Activated CD8-positive, alpha-beta T cell treated with anti-CD3 and anti-CD28 coated beads for 36 hours (primary cell): Measurements from ENCODE around the gene FBXO47. TPM values are rescaled to one million over a fixed set of nuclear protein-coding genes. Genes with fewer than 3 reads are reported as not detected.

Experiments
- ATAC-seq: fragments of 200-7000 bp; cut with Tn5 transposase; one replicate; pipeline ENCODE4 v1.10.0; 2021; ENCODE audit warnings: mild to moderate bottlenecking, moderate library complexity
- CTCF ChIA-PET: fragments of 350-600 bp; sonication (Branson Sonifier 250); formaldehyde crosslinking; loops from one replicate; lab custom pipeline; 2021; ENCODE audit warnings: antibody characterized with exemption; lab: Charles Lee
- POLR2A ChIA-PET: fragments of 350-600 bp; sonication (Branson Sonifier 250); formaldehyde crosslinking; loops from one replicate; lab custom pipeline; 2021; ENCODE audit warnings: antibody characterized with exemption; lab: Charles Lee
- DNase-seq: peaks from one replicate; pipeline ENCODE4 v3.0.0-alpha.2; 2020
- H3K27ac Mint-ChIP-seq: one replicate; pipeline ENCODE4 v1.8.0; 2021; ENCODE audit warnings: mild to moderate bottlenecking, mixed read lengths
- H3K27me3 Mint-ChIP-seq: one replicate; pipeline ENCODE4 v1.8.0; 2021; ENCODE audit warnings: mixed read lengths
- H3K36me3 Mint-ChIP-seq: one replicate; pipeline ENCODE4 v1.8.0; 2021; ENCODE audit warnings: low read depth, mixed read lengths
- H3K4me1 Mint-ChIP-seq: one replicate; pipeline ENCODE4 v1.8.0; 2021; ENCODE audit warnings: low read depth, mixed read lengths
- H3K4me3 Mint-ChIP-seq: one replicate; pipeline ENCODE4 v1.8.0; 2021; ENCODE audit warnings: mild to moderate bottlenecking, moderate library complexity, mixed read lengths
- H3K9me3 Mint-ChIP-seq: one replicate; pipeline ENCODE4 v1.8.0; 2021; ENCODE audit warnings: mixed read lengths
- intact Hi-C: fragments of 100-400 bp; cut with micrococcal nuclease; formaldehyde crosslinking; loops from one replicate; pipeline ENCODE4 v1.10.0; 2022
- total RNA-seq, 2 experiments: library from RNA; stranded (reverse); gene quantifications; one replicate each; pipeline ENCODE4 v1.2.3, GENCODE V29; 2021
- TF ChIP-seq, protein P1 (sequence below): fragments of 200-600 bp; IDR thresholded peaks from one replicate; pipeline ENCODE4 v1.8.0; 2022; ENCODE audit warnings: antibody characterized with exemption, mild to moderate bottlenecking

The FBXO47 gene
- total RNA-seq, 2 experiments from 2014 or later: not detected

DNA sequence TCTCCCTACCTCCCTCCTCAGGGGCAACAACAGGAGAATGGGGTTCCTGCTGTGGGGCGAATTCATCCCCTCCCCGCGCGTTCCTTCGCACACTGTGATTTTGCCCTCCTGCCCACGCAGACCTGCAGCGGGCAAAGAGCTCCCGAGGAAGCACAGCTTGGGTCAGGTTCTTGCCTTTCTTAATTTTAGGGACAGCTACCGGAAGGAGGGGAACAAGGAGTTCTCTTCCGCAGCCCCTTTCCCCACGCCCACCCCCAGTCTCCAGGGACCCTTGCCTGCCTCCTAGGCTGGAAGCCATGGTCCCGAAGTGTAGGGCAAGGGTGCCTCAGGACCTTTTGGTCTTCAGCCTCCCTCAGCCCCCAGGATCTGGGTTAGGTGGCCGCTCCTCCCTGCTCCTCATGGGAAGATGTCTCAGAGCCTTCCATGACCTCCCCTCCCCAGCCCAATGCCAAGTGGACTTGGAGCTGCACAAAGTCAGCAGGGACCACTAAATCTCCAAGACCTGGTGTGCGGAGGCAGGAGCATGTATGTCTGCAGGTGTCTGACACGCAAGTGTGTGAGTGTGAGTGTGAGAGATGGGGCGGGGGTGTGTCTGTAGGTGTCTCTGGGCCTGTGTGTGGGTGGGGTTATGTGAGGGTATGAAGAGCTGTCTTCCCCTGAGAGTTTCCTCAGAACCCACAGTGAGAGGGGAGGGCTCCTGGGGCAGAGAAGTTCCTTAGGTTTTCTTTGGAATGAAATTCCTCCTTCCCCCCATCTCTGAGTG is 47.7 kb downstream of the FBXO47 start:
- POLR2A ChIA-PET: interaction anchor here (1.8 kb wide), 1 partner anchor 18 kb away, joined by 4 read pairs; no protein-coding TSS in a partner anchor
- CTCF ChIA-PET: no interaction called here
- Mint-ChIP-seq H3K36me3 (peaks cover 28% of the 10 kb centered on the region), H3K27me3 (no peaks in the 10 kb centered on the region), H3K9me3 (no peaks in the 10 kb centered on the region), H3K4me1 (peaks cover 32% of the 10 kb centered on the region), H3K4me3 (no peak overlapping the region), H3K27ac (peak overlapping the region; percentile 79)
- intact Hi-C loops: no loop called here
- no peak for ATAC-seq
- no peak for DNase-seq
- TF ChIP-seq, protein P1, sequence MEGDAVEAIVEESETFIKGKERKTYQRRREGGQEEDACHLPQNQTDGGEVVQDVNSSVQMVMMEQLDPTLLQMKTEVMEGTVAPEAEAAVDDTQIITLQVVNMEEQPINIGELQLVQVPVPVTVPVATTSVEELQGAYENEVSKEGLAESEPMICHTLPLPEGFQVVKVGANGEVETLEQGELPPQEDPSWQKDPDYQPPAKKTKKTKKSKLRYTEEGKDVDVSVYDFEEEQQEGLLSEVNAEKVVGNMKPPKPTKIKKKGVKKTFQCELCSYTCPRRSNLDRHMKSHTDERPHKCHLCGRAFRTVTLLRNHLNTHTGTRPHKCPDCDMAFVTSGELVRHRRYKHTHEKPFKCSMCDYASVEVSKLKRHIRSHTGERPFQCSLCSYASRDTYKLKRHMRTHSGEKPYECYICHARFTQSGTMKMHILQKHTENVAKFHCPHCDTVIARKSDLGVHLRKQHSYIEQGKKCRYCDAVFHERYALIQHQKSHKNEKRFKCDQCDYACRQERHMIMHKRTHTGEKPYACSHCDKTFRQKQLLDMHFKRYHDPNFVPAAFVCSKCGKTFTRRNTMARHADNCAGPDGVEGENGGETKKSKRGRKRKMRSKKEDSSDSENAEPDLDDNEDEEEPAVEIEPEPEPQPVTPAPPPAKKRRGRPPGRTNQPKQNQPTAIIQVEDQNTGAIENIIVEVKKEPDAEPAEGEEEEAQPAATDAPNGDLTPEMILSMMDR: no peak

DNA sequence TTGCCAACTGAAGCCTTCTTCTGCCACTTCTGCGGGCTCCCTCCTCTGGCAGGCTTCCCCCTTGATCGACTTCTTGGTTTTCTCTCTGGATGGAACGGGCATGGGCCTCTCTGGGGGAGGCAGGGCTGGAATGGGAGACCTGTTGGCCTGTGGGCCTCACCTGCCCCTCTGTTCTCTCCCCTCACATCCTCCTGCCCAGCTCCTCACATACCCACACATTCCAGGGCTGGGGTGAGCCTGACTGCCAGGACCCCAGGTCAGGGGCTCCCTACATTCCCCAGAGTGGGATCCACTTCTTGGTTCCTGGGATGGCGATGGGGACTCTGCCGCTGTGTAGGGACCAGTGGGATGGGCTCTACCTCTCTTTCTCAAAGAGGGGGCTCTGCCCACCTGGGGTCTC is 48.3 kb downstream of the FBXO47 start:
- intact Hi-C loops: no loop called here
- peaks cover 32% of the 10 kb centered on the region for H3K4me1 Mint-ChIP-seq
- H3K27ac Mint-ChIP-seq: peak overlapping the region; percentile 38
- no peak for DNase-seq
- H3K36me3 Mint-ChIP-seq: peaks cover 33% of the 10 kb centered on the region
- CTCF ChIA-PET: no interaction called here
- POLR2A ChIA-PET: interaction anchor here (1.8 kb wide), 1 partner anchor 18 kb away, joined by 4 read pairs; no protein-coding TSS in a partner anchor
- no peaks in the 10 kb centered on the region for H3K9me3 Mint-ChIP-seq
- ATAC-seq: no peak
- H3K27me3 Mint-ChIP-seq: no peaks in the 10 kb centered on the region
- no peak overlapping the region for H3K4me3 Mint-ChIP-seq
- TF ChIP-seq, protein P1: no peak

DNA sequence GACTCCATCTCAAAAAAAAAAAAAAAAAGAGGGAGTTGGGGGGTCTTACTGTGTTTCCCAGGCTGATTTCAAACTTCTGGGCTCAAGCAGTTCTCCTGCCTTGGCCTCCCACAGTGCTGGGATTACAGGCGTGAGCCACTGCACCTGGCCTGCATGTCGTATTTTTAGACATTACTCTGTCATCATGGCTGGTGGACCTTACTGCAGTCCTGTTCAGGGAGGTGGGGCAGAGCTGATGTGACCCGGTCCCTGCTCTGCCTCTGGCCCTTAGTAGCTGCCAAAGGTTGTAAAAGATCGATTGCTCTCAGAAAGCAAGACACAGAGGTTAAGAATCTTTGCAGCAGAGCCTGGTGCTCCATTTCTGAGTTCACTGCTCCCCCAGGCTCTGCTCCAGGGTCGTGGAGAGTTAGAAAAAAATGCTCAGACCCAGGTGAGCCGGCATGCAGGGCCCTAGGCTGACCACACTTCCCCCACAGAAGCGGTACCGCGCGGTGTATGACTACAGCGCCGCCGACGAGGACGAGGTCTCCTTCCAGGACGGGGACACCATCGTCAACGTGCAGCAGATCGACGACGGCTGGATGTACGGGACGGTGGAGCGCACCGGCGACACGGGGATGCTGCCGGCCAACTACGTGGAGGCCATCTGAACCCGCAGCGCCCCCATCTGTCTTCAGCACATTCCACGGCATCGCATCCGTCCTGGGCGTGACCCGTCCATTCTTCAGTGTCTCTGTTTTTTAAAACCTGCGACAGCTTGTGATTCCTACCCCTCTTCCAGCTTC is 48.9 kb downstream of the FBXO47 start:
- no peaks in the 10 kb centered on the region for H3K9me3 Mint-ChIP-seq
- no peaks in the 10 kb centered on the region for H3K27me3 Mint-ChIP-seq
- peaks cover 28% of the 10 kb centered on the region for H3K4me1 Mint-ChIP-seq
- ChIA-PET POLR2A (no interaction called here), CTCF (no interaction called here)
- TF ChIP-seq, protein P1: no peak
- intact Hi-C loops: no loop called here
- H3K36me3 Mint-ChIP-seq: peaks cover 33% of the 10 kb centered on the region
- H3K4me3 Mint-ChIP-seq: no peak overlapping the region
- H3K27ac Mint-ChIP-seq: peak overlapping the region; percentile 52
- no peak for DNase-seq
- no peak for ATAC-seq

DNA sequence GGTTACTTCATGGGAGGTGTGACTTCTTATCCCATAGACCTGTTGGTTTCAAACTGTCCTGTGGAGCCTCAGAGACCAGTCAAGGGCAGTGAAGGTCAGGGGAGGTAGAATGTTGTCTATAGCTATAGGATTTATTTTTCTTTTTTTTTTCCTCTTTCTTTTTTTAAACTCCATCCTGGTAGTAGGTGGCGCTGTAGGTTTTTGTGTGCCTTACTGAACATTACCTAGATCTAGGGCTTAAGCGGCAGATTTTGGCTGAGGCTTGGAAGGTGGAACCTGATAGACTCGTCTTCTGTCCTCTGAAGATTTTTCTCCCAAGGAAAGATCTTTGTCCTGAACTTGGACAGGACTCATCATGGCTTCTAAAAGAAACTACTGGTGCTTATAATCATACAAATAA is 49.9 kb downstream of the FBXO47 start:
- Mint-ChIP-seq H3K4me1 (peaks cover 31% of the 10 kb centered on the region), H3K27me3 (no peaks in the 10 kb centered on the region), H3K9me3 (no peaks in the 10 kb centered on the region), H3K4me3 (no peak overlapping the region), H3K36me3 (peaks cover 33% of the 10 kb centered on the region), H3K27ac (peak overlapping the region; percentile 75)
- ATAC-seq: no peak
- ChIA-PET CTCF (interaction anchor here (1.3 kb wide), 1 partner anchor 10 kb away, joined by 4 read pairs; no protein-coding TSS in a partner anchor), POLR2A (interaction anchor here (1.0 to 1.2 kb wide), 2 partner anchors 11 to 54 kb away, joined by 3 to 5 read pairs; no protein-coding TSS in a partner anchor)
- TF ChIP-seq, protein P1: no peak
- intact Hi-C loops: no loop called here
- DNase-seq: no peak
